Suprapubic skin (tissue), 4 donors: ENCODE measurements around the gene MUL1. TPM values are rescaled to one million over a fixed set of nuclear protein-coding genes. Genes with fewer than 3 reads are reported as not detected.
"Not testable (repeated sequence)": the region's sequence is repeated elsewhere in the genome, so short reads cannot be mapped to it uniquely, and the experiment has no call there.

Experiments used
- DNase-seq, 2 donors: peaks; one replicate each; pipeline ENCODE4 v3.0.0-alpha.2; 2019; ENCODE audit warnings: low spot score in 2 of 2
- H3K27ac ChIP-seq: fragments of 200-600 bp; sonication (generic); one replicate; pipeline ENCODE4 v1.5.1; 2019
- H3K27me3 ChIP-seq: fragments of 200-600 bp; sonication (generic); one replicate; pipeline ENCODE4 v1.5.1; 2019
- H3K36me3 ChIP-seq: fragments of 200-600 bp; sonication (generic); one replicate; pipeline ENCODE4 v1.5.1; 2019
- H3K4me1 ChIP-seq: fragments of 200-600 bp; sonication (generic); one replicate; pipeline ENCODE4 v1.5.1; 2019
- H3K4me3 ChIP-seq: fragments of 200-600 bp; sonication (generic); one replicate; pipeline ENCODE4 v1.5.1; 2019; ENCODE audit warnings: mild to moderate bottlenecking
- H3K9me3 ChIP-seq: fragments of 200-600 bp; sonication (generic); one replicate; pipeline ENCODE4 v1.5.1; 2019
- CTCF ChIP-seq, 2 donors: fragments of 200-600 bp in 1 of 2; fragments of 450-650 bp in 1 of 2; sonication (generic) in 1 of 2; IDR thresholded peaks; one replicate each; pipeline ENCODE4 v1.5.1; 2016 to 2019; ENCODE audit warnings: antibody characterized with exemption in 2 of 2, mild to moderate bottlenecking in 1 of 2, moderate library complexity in 1 of 2
- EP300 ChIP-seq: sonication (generic); formaldehyde crosslinking; IDR thresholded peaks from one replicate; pipeline ENCODE4 v1.6.1; 2017; ENCODE audit warnings: antibody characterized with exemption
- POLR2A ChIP-seq, 2 donors: fragments of 450-650 bp; IDR thresholded peaks; one replicate each; pipeline ENCODE4 v1.6.1; 2017; ENCODE audit warnings: antibody characterized with exemption in 2 of 2, mild to moderate bottlenecking in 2 of 2, moderate library complexity in 2 of 2
- POLR2AphosphoS5 ChIP-seq, 3 donors: sonication (generic); formaldehyde crosslinking; IDR thresholded peaks; one replicate each; pipeline ENCODE4 v1.6.1; 2017; ENCODE audit warnings: antibody characterized with exemption in 3 of 3
- WGBS: methylation state at CpG from one replicate; pipeline ENCODE4 v1.1.5; 2018; 5-methylcytosine and 5-hydroxymethylcytosine counted together
- total RNA-seq, 4 donors: library from RNA; depleted of rRNA; stranded (reverse); fragments of >200 nt; gene quantifications; one replicate each; pipeline ENCODE4 v1.1.0, GENCODE V29; 2016

Gene MUL1
- total RNA-seq, 4 donors from 2014 or later: 27.2 to 36.5 (median 28.4) TPM

GRCh38 chr1:20530306-20530705 lies 22.4 kb upstream of the MUL1 start:
- Histone ChIP-seq H3K4me1 (no peaks in the 10 kb centered on the region), H3K4me3 (no peak overlapping the region), H3K9me3 (no peaks in the 10 kb centered on the region), H3K27ac (no peak overlapping the region), H3K27me3 (peaks cover 30% of the 10 kb centered on the region), H3K36me3 (no peaks in the 10 kb centered on the region)
- TF ChIP-seq CTCF (IDR thresholded peaks at IDR 0.05): no peak
- WGBS: 44% methylated on average over 8 of the region's 8 CpGs
- DNase-seq: no peak

- Histone ChIP-seq H3K4me3 (no peak overlapping the region), H3K36me3 (no peaks in the 10 kb centered on the region), H3K27me3 (peaks cover 30% of the 10 kb centered on the region), H3K9me3 (no peaks in the 10 kb centered on the region), H3K4me1 (no peaks in the 10 kb centered on the region), H3K27ac (no peak overlapping the region)
- no peak for TF ChIP-seq POLR2A (IDR thresholded peaks at IDR 0.05)
- no peak for TF ChIP-seq EP300
- TF ChIP-seq CTCF (IDR thresholded peaks at IDR 0.05): no peak
- no peak for TF ChIP-seq POLR2AphosphoS5 (IDR thresholded peaks at IDR 0.05)
- DNase-seq: no peak
- WGBS: 76% methylated on average over 7 of the region's 7 CpGs
Measured at GRCh38 chr1:20528221-20528620, 20.3 kb upstream of the MUL1 start.

GRCh38 chr1:20526267-20526666 lies 18.3 kb upstream of the MUL1 start:
- no peak for DNase-seq
- Histone ChIP-seq H3K27me3 (peaks cover 22% of the 10 kb centered on the region), H3K9me3 (no peaks in the 10 kb centered on the region), H3K27ac (no peak overlapping the region), H3K4me3 (no peak overlapping the region), H3K36me3 (no peaks in the 10 kb centered on the region), H3K4me1 (peaks cover 5% of the 10 kb centered on the region)
- no peak for TF ChIP-seq POLR2AphosphoS5 (IDR thresholded peaks at IDR 0.05)
- no peak for TF ChIP-seq EP300
- TF ChIP-seq POLR2A (IDR thresholded peaks at IDR 0.05): no peak
- TF ChIP-seq CTCF (IDR thresholded peaks at IDR 0.05): no peak
- WGBS: 83% methylated on average over 6 of the region's 6 CpGs

- H3K27ac ChIP-seq: no peak overlapping the region
- H3K4me3 ChIP-seq: no peak overlapping the region
- no peaks in the 10 kb centered on the region for H3K36me3 ChIP-seq
- no peak for TF ChIP-seq POLR2A (IDR thresholded peaks at IDR 0.05)
- no peak for TF ChIP-seq EP300
- no peak for TF ChIP-seq POLR2AphosphoS5 (IDR thresholded peaks at IDR 0.05)
- peak; percentile 79 to 83 for TF ChIP-seq CTCF (IDR thresholded peaks at IDR 0.05)
- peak in 1 of 2 donors; percentile 82 for DNase-seq
- no peaks in the 10 kb centered on the region for H3K9me3 ChIP-seq
- WGBS: 23% methylated on average over 17 of the region's 17 CpGs
- peaks cover 5% of the 10 kb centered on the region for H3K4me1 ChIP-seq
- H3K27me3 ChIP-seq: no peaks in the 10 kb centered on the region
Measured at GRCh38 chr1:20521960-20522861, 14.3 kb upstream of the MUL1 start.

GRCh38 chr1:20519609-20520262 lies 11.8 kb upstream of the MUL1 start:
- not testable (repeated sequence) for DNase-seq, H3K9me3 ChIP-seq, H3K4me3 ChIP-seq, H3K27me3 ChIP-seq, H3K36me3 ChIP-seq, H3K27ac ChIP-seq, H3K4me1 ChIP-seq
- WGBS: 49% methylated on average over 7 of the region's 7 CpGs
